Activated B cell treated with CpG ODN at 0.5 μM for 24 hours (primary cell): Measurements from ENCODE around the gene TEX29. TPM values are rescaled to one million over a fixed set of nuclear protein-coding genes. Genes with fewer than 3 reads are reported as not detected.

ENCODE experiments used
- ATAC-seq: fragments of 200-7000 bp; cut with Tn5 transposase; one replicate; pipeline ENCODE4 v1.10.0; 2021; ENCODE audit warnings: low read depth, mild to moderate bottlenecking, moderate library complexity
- CTCF ChIA-PET: fragments of 350-600 bp; sonication (Branson Sonifier 250); formaldehyde crosslinking; loops from one replicate; lab custom pipeline; 2021; ENCODE audit warnings: antibody characterized with exemption; lab: Charles Lee
- POLR2A ChIA-PET: fragments of 350-600 bp; sonication (Branson Sonifier 250); formaldehyde crosslinking; loops from one replicate; lab custom pipeline; 2021; ENCODE audit warnings: antibody characterized with exemption; lab: Charles Lee
- DNase-seq: peaks from one replicate; pipeline ENCODE4 v3.0.0; 2022
- H3K27ac Mint-ChIP-seq: one replicate; pipeline ENCODE4 v1.8.0; 2020; ENCODE audit warnings: mixed read lengths
- H3K27me3 Mint-ChIP-seq: one replicate; pipeline ENCODE4 v1.8.0; 2021; ENCODE audit warnings: mixed read lengths
- H3K36me3 Mint-ChIP-seq: one replicate; pipeline ENCODE4 v1.8.0; 2021; ENCODE audit warnings: low read depth, mixed read lengths
- H3K4me1 Mint-ChIP-seq: one replicate; pipeline ENCODE4 v1.8.0; 2021; ENCODE audit warnings: mixed read lengths
- H3K4me3 Mint-ChIP-seq: one replicate; pipeline ENCODE4 v1.8.0; 2020; ENCODE audit warnings: mild to moderate bottlenecking, mixed read lengths
- H3K9me3 Mint-ChIP-seq: one replicate; pipeline ENCODE4 v1.8.0; 2020; ENCODE audit warnings: mixed read lengths
- CTCF ChIP-seq: fragments of 200-600 bp; IDR thresholded peaks from one replicate; pipeline ENCODE4 v1.8.0; 2022; ENCODE audit warnings: antibody characterized with exemption, mild to moderate bottlenecking
- intact Hi-C: fragments of 100-400 bp; cut with micrococcal nuclease; formaldehyde crosslinking; loops from one replicate; pipeline ENCODE4 v1.15.1; 2024
- total RNA-seq: library from RNA; stranded (reverse); gene quantifications from 2 replicates; pipeline ENCODE4 v1.2.3, GENCODE V29; 2022

Gene TEX29
- total RNA-seq, 1 donor from 2014 or later: 0.35 TPM

DNA sequence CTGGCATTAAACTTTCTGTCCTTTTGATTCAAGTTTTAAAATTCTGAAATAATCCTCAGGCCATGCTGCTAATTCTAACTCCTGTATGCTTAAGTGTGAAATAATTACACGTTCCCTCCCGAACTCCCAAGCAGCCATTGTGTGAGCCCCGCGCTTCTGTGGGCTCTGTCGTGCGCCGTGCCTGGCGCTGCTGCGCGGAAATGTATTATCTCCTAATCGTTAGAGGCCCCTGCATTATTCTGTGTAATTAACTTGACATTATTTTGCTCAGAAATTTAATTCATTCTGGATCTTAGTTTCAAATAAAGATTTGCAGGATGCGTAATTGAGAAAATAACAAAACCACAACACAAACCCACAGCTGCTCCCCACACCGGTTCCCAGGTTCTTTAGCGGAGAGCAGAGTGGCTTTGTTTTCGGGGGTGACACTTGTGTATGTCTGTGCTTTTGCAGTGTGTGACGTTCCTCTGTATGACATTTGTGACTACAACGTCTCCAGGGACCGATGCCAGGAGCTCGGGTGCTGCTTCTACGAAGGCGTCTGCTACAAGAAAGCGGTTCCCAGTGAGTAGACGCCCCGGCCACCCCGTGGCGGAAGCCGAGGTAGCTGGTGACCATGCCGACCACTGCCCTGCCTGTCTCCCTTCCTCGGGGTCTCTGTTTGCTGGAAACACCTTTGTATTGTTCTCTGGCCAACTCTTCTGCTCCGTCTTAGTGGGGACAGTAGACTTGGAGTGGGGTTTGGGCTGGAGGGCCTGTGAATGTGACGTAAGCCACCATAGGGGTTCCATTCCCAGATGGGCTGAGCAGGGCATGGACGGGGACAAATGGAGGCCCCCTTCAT lies 7.5 kb downstream of the TEX29 start:
- Mint-ChIP-seq H3K27ac (no peak overlapping the region), H3K4me3 (no peak overlapping the region), H3K27me3 (no peaks in the 10 kb centered on the region), H3K9me3 (peaks cover 1% of the 10 kb centered on the region), H3K36me3 (no peaks in the 10 kb centered on the region), H3K4me1 (no peaks in the 10 kb centered on the region)
- CTCF ChIA-PET: no interaction called here
- no peak for ATAC-seq
- TF ChIP-seq CTCF: no peak
- intact Hi-C loops: no loop called here
- DNase-seq: no peak
- POLR2A ChIA-PET: no interaction called here

DNA sequence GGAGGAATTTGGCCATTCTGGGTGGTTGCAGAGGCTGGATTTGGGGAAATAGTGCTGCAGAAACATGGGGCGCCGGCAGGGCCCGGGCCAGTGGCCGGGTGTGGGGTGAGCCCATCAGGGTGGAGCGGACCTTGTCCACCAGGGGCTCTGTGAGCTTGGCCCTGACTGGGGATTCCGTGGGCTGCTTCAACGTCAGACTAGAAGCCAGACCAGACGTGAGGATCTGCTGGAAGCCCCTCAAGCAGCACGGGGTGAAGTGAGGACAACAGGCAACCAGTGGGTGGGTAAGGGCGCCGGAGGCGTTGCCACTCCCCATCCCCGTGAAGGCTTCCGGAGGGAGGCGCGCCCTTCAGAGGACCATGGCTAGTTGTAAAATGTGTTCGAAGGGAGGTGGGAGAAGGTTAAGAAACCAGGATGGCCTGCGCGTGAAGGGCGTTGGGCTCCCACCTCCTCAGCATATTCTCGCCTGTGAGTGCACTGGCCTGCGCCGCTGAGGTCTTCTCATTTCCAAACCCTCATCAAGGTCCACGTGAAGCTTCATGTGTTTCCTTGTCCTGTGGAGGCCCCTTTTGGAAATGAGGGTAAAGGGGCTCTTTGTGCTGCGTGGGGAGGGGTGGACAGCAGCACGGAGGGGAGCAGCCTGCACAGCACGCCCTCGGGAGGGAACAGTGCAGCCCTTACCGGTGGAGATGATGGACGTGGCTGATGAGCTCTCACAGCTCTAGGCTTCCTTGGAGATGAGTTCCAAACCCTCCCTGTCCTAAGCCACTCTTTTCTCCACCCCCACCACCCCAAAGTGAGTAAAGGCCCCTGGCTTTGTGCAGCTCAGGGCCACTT lies 8.3 kb downstream of the TEX29 start:
- ATAC-seq (no peak), DNase-seq (no peak)
- peaks cover 3% of the 10 kb centered on the region for H3K9me3 Mint-ChIP-seq
- H3K27me3 Mint-ChIP-seq: no peaks in the 10 kb centered on the region
- no peak for TF ChIP-seq CTCF
- ChIA-PET POLR2A (no interaction called here), CTCF (no interaction called here)
- intact Hi-C loops: no loop called here
- H3K36me3 Mint-ChIP-seq: no peaks in the 10 kb centered on the region
- H3K4me1 Mint-ChIP-seq: no peaks in the 10 kb centered on the region
- no peak overlapping the region for H3K4me3 Mint-ChIP-seq
- H3K27ac Mint-ChIP-seq: no peak overlapping the region

DNA sequence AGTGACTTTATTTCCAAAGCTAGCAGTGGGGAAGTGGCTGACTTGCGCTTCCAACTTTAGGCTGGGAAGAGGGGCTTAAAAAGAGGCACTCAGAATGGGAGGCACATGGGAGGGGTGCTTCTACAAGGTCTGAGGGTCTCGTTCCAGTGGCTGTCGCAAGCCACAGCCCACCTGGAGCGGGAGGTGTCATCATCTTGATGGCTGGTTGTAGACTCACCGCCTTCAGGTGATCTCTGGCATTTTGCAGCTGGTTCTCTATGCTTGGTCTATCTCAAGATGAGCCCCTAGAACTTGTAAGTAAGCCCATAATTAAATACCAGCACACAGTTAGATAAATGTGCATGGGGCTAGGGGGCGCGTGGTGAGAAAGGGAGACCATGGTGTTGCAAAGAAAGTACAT lies 9.2 kb downstream of the TEX29 start:
- Mint-ChIP-seq H3K27ac (no peak overlapping the region), H3K4me3 (no peak overlapping the region), H3K36me3 (no peaks in the 10 kb centered on the region), H3K9me3 (peaks cover 8% of the 10 kb centered on the region), H3K27me3 (no peaks in the 10 kb centered on the region), H3K4me1 (no peaks in the 10 kb centered on the region)
- ChIA-PET CTCF (no interaction called here), POLR2A (no interaction called here)
- TF ChIP-seq CTCF: no peak
- ATAC-seq (no peak), DNase-seq (no peak)
- intact Hi-C loops: no loop called here

- no peaks in the 10 kb centered on the region for H3K27me3 Mint-ChIP-seq
- ChIA-PET POLR2A (no interaction called here), CTCF (no interaction called here)
- ATAC-seq (no peak), DNase-seq (no peak)
- H3K27ac Mint-ChIP-seq: no peak overlapping the region
- H3K9me3 Mint-ChIP-seq: peaks cover 8% of the 10 kb centered on the region
- intact Hi-C loops: no loop called here
- no peaks in the 10 kb centered on the region for H3K36me3 Mint-ChIP-seq
- no peaks in the 10 kb centered on the region for H3K4me1 Mint-ChIP-seq
- TF ChIP-seq CTCF: no peak
- no peak overlapping the region for H3K4me3 Mint-ChIP-seq
Observed at GRCh38 chr13:111330066-111330610, 9.7 kb downstream of the TEX29 start.

GRCh38 chr13:111335298-111335697 lies 14.9 kb downstream of the TEX29 start:
- ATAC-seq (no peak), DNase-seq (no peak)
- POLR2A ChIA-PET: no interaction called here
- Mint-ChIP-seq H3K4me1 (no peaks in the 10 kb centered on the region), H3K4me3 (no peak overlapping the region), H3K36me3 (peaks cover 6% of the 10 kb centered on the region), H3K9me3 (peaks cover 8% of the 10 kb centered on the region), H3K27me3 (no peaks in the 10 kb centered on the region), H3K27ac (no peak overlapping the region)
- intact Hi-C loops: no loop called here
- no peak for TF ChIP-seq CTCF
- CTCF ChIA-PET: no interaction called here
